DOHH2 (cell line): ENCODE data around the gene DMD.

Experiments used
- H3F3A ChIP-seq: fragments of 200-600 bp; sonication (generic), shearing (Covaris generic); 2 replicates; pipeline ENCODE4 v1.6.0; 2016; ENCODE audit warnings: antibody characterized with exemption, mild to moderate bottlenecking; ENCODE audit not compliant: control insufficient read depth, insufficient read depth
- H3K27ac ChIP-seq: fragments of 200-600 bp; sonication (generic); 2 replicates; pipeline ENCODE4 v1.5.1; 2014; ENCODE audit warnings: low read depth, mild to moderate bottlenecking, low read length, moderate library complexity
- H3K27me3 ChIP-seq: fragments of 200-600 bp; sonication (generic); 2 replicates; pipeline ENCODE4 v1.6.1; 2014; ENCODE audit warnings: mild to moderate bottlenecking, low read length, mixed read lengths; ENCODE audit not compliant: control insufficient read depth
- H3K36me3 ChIP-seq: fragments of 200-600 bp; sonication (generic); 2 replicates; pipeline ENCODE4 v1.6.1; 2014; ENCODE audit warnings: mild to moderate bottlenecking, low read length, moderate library complexity, mixed read lengths; ENCODE audit not compliant: control insufficient read depth
- H3K4me1 ChIP-seq: fragments of 200-600 bp; sonication (generic); 2 replicates; pipeline ENCODE4 v1.6.1; 2014; ENCODE audit warnings: mild to moderate bottlenecking, low read length, mixed read lengths; ENCODE audit not compliant: control insufficient read depth
- H3K4me2 ChIP-seq: fragments of 200-600 bp; sonication (generic); 2 replicates; pipeline ENCODE4 v1.6.0; 2014; ENCODE audit warnings: mild to moderate bottlenecking, low read length, moderate library complexity
- H3K4me3 ChIP-seq: fragments of 200-600 bp; sonication (generic); 2 replicates; pipeline ENCODE4 v1.5.1; 2014; ENCODE audit warnings: mild to moderate bottlenecking, low read length, mixed read lengths
- H3K79me2 ChIP-seq: fragments of 200-600 bp; sonication (generic); 2 replicates; pipeline ENCODE4 v1.6.1; 2014; ENCODE audit warnings: mild to moderate bottlenecking, low read length, mixed read lengths; ENCODE audit not compliant: control insufficient read depth
- H3K9me2 ChIP-seq: fragments of 200-600 bp; sonication (generic); replicated peaks from 2 replicates; pipeline ENCODE4 v1.6.1; 2014; ENCODE audit warnings: mild to moderate bottlenecking, low read length, mixed read lengths; ENCODE audit not compliant: control insufficient read depth
- H3K9me3 ChIP-seq: fragments of 200-600 bp; sonication (generic); 2 replicates; pipeline ENCODE4 v1.6.1; 2014; ENCODE audit warnings: antibody characterized with exemption, low read length, mixed read lengths; ENCODE audit not compliant: control insufficient read depth, insufficient read depth
- H4K20me1 ChIP-seq: fragments of 200-600 bp; sonication (generic); 2 replicates; pipeline ENCODE4 v1.6.0; 2014; ENCODE audit warnings: low read depth, mild to moderate bottlenecking, antibody characterized with exemption, low read length, moderate library complexity; ENCODE audit not compliant: control insufficient read depth, insufficient read depth
- CTCF ChIP-seq: fragments of 200-600 bp; sonication (generic); IDR thresholded peaks from one replicate; pipeline ENCODE4 v1.5.1; 2014; ENCODE audit warnings: antibody characterized with exemption, mild to moderate bottlenecking, low read depth, low read length; ENCODE audit not compliant: poor library complexity, severe bottlenecking
- EZH2phosphoT487 ChIP-seq: fragments of 200-600 bp; sonication (generic); IDR thresholded peaks from 2 replicates; pipeline ENCODE4 v1.6.1; 2017; ENCODE audit warnings: borderline replicate concordance, mild to moderate bottlenecking, antibody characterized with exemption, low read length, moderate library complexity, mixed read lengths

The DMD gene

GRCh38 chrX:31820430-31821210 is 1390.7 kb downstream of the DMD start:
- H4K20me1 ChIP-seq = no peaks in the 10 kb centered on the region
- no peak overlapping the region for H3K4me3 ChIP-seq
- no peaks in the 10 kb centered on the region for H3K9me3 ChIP-seq
- no peaks in the 10 kb centered on the region for H3K9me2 ChIP-seq
- no peak overlapping the region for H3K27ac ChIP-seq
- no peak overlapping the region for H3K4me2 ChIP-seq
- no peaks in the 10 kb centered on the region for H3K36me3 ChIP-seq
- no peaks in the 10 kb centered on the region for H3F3A ChIP-seq
- no peaks in the 10 kb centered on the region for H3K27me3 ChIP-seq
- no peaks in the 10 kb centered on the region for H3K4me1 ChIP-seq
- no peaks in the 10 kb centered on the region for H3K79me2 ChIP-seq
- TF ChIP-seq EZH2phosphoT487 (no peak), CTCF (no peak)

- Histone ChIP-seq H3K36me3 (no peaks in the 10 kb centered on the region), H3K9me2 (no peaks in the 10 kb centered on the region), H3K79me2 (no peaks in the 10 kb centered on the region), H3K4me3 (no peak overlapping the region), H3K27me3 (no peaks in the 10 kb centered on the region), H3K4me1 (no peaks in the 10 kb centered on the region), H3K9me3 (no peaks in the 10 kb centered on the region), H4K20me1 (no peaks in the 10 kb centered on the region), H3K4me2 (no peak overlapping the region), H3K27ac (no peak overlapping the region), H3F3A (no peaks in the 10 kb centered on the region)
- TF ChIP-seq EZH2phosphoT487 (no peak), CTCF (no peak)
Observed at GRCh38 chrX:31819455-31819854, 1391.9 kb downstream of the DMD start.

DNA sequence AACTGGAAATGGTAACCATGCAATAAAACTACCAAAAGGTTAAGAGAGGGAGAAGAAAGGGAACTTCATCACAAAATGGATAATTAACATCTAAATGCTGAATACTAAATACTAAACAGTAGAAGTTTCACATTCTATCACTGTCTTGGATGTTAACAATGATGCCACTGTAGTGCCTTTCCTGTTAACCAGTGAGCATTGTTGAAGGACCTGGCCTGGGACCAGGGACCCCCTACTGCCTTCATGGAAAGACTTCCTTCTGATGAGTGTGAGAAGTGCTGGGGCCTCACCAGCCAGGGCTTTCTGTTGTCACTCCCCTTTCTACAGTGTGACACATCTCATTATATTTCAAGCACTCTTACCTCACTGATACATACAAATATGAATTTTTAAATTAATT is 1400.2 kb downstream of the DMD start:
- TF ChIP-seq EZH2phosphoT487 (no peak), CTCF (no peak)
- no peaks in the 10 kb centered on the region for H3K9me2 ChIP-seq
- H4K20me1 ChIP-seq = no peaks in the 10 kb centered on the region
- H3F3A ChIP-seq = no peaks in the 10 kb centered on the region
- no peaks in the 10 kb centered on the region for H3K9me3 ChIP-seq
- H3K4me3 ChIP-seq = no peak overlapping the region
- H3K27ac ChIP-seq = no peak overlapping the region
- H3K27me3 ChIP-seq = no peaks in the 10 kb centered on the region
- no peak overlapping the region for H3K4me2 ChIP-seq
- H3K4me1 ChIP-seq = no peaks in the 10 kb centered on the region
- H3K36me3 ChIP-seq = no peaks in the 10 kb centered on the region
- H3K79me2 ChIP-seq = no peaks in the 10 kb centered on the region
